HK-2 (cell line): ENCODE measurements around the gene P2RY11.

Experiments used
- DNase-seq: peaks from one replicate; pipeline ENCODE4 v3.0.0-alpha.2; 2018; ENCODE audit not compliant: unreplicated experiment

The P2RY11 gene

GRCh38 chr19:10141479-10141878 is 30.0 kb downstream of the P2RY11 start:
- DNase-seq = no peak

GRCh38 chr19:10141973-10142372 is 30.5 kb downstream of the P2RY11 start:
- DNase-seq = no peak

- DNase-seq = no peak
Measured at GRCh38 chr19:10142701-10143375, 31.3 kb downstream of the P2RY11 start.

DNA sequence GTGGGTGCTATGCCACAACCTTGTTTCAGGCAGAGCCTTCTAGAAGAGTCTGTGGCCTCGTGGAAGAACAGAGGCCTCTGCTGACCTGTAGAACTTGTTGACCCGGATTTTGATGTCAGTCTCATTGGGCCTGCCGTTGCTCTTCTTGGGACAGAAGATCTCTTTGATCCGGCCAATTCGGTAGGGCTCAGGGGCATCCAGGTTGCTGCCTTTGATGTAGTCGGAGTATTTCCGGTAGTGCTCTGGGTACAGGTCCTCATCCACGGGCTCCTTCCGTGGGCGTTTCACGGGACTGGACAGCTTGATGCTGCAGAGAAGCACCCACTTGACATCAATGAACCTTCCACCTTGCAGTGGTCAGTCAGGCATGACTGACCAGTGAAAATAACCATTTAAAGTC is 32.2 kb downstream of the P2RY11 start:
- DNase-seq = no peak

DNA sequence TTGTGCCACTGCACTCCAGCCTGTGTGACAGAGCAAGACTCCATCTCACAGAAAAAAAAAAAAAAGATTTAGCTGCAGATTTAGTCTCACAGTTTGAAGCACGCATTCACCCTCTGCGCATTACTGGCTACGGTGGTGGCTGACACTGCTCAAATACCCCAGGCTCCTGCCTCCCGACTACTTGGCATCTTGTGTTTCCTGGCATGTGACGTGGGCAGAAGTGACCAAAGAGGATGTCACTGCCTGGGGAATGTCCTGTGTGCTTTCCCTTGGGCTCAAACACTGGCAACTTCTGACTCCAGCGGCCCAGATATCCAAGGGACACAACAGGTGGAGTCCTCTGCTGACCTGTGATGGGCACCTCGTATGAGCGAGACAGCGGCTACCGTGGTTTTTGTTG is 32.9 kb downstream of the P2RY11 start:
- DNase-seq = no peak

GRCh38 chr19:10145031-10145430 is 33.5 kb downstream of the P2RY11 start:
- no peak for DNase-seq

GRCh38 chr19:10146142-10146541 is 34.6 kb downstream of the P2RY11 start:
- DNase-seq = no peak

DNA sequence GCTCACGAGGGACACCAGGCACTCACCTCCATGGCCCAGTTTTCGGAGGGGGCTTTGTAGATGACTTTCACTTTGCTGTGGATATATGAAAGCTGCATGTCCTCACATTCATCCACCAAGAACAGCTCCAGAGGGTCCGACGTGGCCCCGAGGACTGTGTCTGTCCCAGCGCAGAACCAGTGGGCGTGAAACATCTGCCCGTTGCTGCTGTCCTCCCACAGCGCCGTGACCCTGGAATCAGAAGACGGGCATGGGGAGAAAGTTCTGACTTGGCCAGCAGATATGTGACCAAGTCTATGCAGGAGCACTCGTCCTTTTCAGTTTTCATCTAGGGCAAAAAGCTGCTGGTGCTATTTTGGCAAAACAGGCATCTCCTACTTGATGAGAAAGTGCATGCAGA is 37.9 kb downstream of the P2RY11 start:
- DNase-seq = no peak

GRCh38 chr19:10151521-10151920 is 40.0 kb downstream of the P2RY11 start:
- no peak for DNase-seq

- no peak for DNase-seq
Measured at GRCh38 chr19:10152100-10152499, 40.6 kb downstream of the P2RY11 start.

- DNase-seq = no peak
Measured at GRCh38 chr19:10155839-10156238, 44.3 kb downstream of the P2RY11 start.

- no peak for DNase-seq
Measured at GRCh38 chr19:10158071-10158470, 46.6 kb downstream of the P2RY11 start.

DNA sequence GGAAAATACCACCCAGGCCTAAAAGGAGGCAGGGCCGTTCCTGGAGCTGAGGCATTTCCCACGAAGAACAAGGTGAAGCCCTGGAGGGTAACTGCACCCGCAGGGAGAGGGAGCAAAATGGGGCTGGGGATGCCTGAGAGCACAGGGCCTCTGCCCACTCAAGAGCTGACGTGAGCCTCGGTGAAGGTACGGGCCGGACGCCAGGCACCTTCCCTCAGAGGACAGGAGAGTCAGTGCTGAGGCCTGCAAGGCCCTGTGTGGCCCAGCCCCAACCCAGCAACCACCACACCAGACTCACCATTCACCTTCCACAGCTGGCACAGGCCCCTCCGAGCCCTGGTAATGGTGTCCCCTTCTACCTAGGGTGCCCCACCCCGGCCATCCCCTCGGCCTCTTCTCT is 47.0 kb downstream of the P2RY11 start:
- no peak for DNase-seq

- DNase-seq = no peak
Measured at GRCh38 chr19:10159610-10160009, 48.1 kb downstream of the P2RY11 start.

DNA sequence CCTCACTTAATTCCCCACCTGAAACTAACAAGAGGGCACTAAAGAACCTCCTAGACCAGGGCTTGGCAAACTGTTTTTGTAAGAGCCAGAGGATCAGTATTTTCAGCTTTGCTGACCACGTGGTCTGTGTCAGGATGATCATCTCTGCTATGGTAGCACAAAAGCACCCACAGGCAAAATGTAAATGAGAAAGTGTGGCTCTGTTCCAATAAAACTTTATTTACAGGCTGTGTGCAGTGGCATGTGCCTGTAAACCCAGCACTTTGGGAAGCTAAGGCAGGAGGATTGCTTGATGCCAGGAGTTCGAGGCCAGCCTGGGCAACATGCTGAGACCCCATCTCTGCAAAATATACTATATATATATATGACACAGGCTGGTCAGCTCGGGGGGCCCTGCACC is 52.0 kb downstream of the P2RY11 start:
- no peak for DNase-seq
